Ovary (tissue), 9 donors: ENCODE data around the gene MAMDC4. TPM values are rescaled to one million over a fixed set of nuclear protein-coding genes. Genes with fewer than 3 reads are reported as not detected.

Source experiments
- DNase-seq, 5 donors: peaks; one replicate each; pipeline ENCODE4 v3.0.0-alpha.2; 2019 to 2020
- H3K27ac ChIP-seq, 2 donors: fragments of 200-600 bp; one replicate each; pipeline versions ENCODE4 v1.5.1 to v1.8.0; 2019 to 2022
- H3K27me3 ChIP-seq: fragments of 200-600 bp; one replicate; pipeline ENCODE4 v1.8.0; 2022
- H3K36me3 ChIP-seq: fragments of 200-600 bp; sonication (generic); one replicate; pipeline ENCODE4 v1.5.1; 2019
- H3K4me1 ChIP-seq: one replicate; pipeline ENCODE4 v1.8.1; 2013; ENCODE audit warnings: mild to moderate bottlenecking, moderate library complexity; ENCODE audit not compliant: insufficient read depth
- H3K4me3 ChIP-seq: fragments of 200-600 bp; sonication (generic); one replicate; pipeline ENCODE4 v1.5.1; 2017
- H3K9me3 ChIP-seq, 2 donors: fragments of 200-600 bp in 1 of 2; sonication (generic) in 1 of 2; one replicate each; pipeline versions ENCODE4 v1.5.1 to v1.8.1; 2013 to 2019; ENCODE audit warnings: mild to moderate bottlenecking in 1 of 2, moderate library complexity in 1 of 2
- EP300 ChIP-seq: sonication (generic); formaldehyde crosslinking; IDR thresholded peaks from one replicate; pipeline ENCODE4 v1.6.1; 2017; ENCODE audit warnings: antibody characterized with exemption
- POLR2A ChIP-seq: fragments of 450-650 bp; IDR thresholded peaks from one replicate; pipeline ENCODE4 v1.6.1; 2017; ENCODE audit warnings: antibody characterized with exemption, mild to moderate bottlenecking, moderate library complexity
- WGBS, 3 donors: extraction: QIAGEN DNeasy Blood & Tissue Kit in 1 of 3; methylation state at CpG; one replicate each; pipeline versions ENCODE4 v1.1.5 to v1.1.7; 2013 to 2017; 5-methylcytosine and 5-hydroxymethylcytosine counted together
- intact Hi-C, 4 donors: fragments of 100-400 bp; cut with DNase I; formaldehyde crosslinking; loops; one replicate each; pipeline versions ENCODE4 v1.11.0 to v1.15.1; 2022 to 2023
- polyA plus RNA-seq, 2 donors: library from polyadenylated mRNA; stranded (reverse); fragments of 200-250 nt in 1 of 2; fragments of 350-450 nt in 1 of 2; fragmentation: Illumina TruSeq in 1 of 2; extraction: RNeasy Lipid Tissue Mini Kit (QIAGEN cat#74804) in 1 of 2; gene quantifications; one replicate each; pipeline ENCODE4 v1.2.3, GENCODE V29; 2013 to 2014
- total RNA-seq, 7 donors: library from RNA; depleted of rRNA in 2 of 7; stranded (reverse); fragments of >200 nt in 2 of 7; fragmentation: NEBNext Ultra II Directional in 3 of 7; extraction: Animal tissue kit (Norgen Biotek cat#: 25700) in 3 of 7; gene quantifications; one replicate each; pipeline versions ENCODE4 v1.1.0 to v1.2.4, GENCODE V29; 2016 to 2023
- TF ChIP-seq, protein P1 (sequence below), 3 donors: fragments of 450-650 bp in 2 of 3; fragments of 200-600 bp in 1 of 3; IDR thresholded peaks; one replicate each; pipeline versions ENCODE4 v1.5.1 to v1.8.0; 2016 to 2022; ENCODE audit warnings: antibody characterized with exemption in 3 of 3, mild to moderate bottlenecking in 1 of 3
- donor health status: DM: no; HTN: no; CAD: no; lungs with moderate emphysema.
- donor health status: DM: no; HTN: no; CAD: no.
- donor health status: Bipolar disorder and iron deficiency.
- donor health status: DM: yes; HTN: yes; CAD: no.
- donor health status: DM: no; HTN: no; CAD: no.
- donor health status: DM: yes; HTN: yes; CAD: no.

MAMDC4 gene
- total and polyA plus RNA-seq, 9 donors = 0.15 to 31.4 (median 2.5) TPM

DNA sequence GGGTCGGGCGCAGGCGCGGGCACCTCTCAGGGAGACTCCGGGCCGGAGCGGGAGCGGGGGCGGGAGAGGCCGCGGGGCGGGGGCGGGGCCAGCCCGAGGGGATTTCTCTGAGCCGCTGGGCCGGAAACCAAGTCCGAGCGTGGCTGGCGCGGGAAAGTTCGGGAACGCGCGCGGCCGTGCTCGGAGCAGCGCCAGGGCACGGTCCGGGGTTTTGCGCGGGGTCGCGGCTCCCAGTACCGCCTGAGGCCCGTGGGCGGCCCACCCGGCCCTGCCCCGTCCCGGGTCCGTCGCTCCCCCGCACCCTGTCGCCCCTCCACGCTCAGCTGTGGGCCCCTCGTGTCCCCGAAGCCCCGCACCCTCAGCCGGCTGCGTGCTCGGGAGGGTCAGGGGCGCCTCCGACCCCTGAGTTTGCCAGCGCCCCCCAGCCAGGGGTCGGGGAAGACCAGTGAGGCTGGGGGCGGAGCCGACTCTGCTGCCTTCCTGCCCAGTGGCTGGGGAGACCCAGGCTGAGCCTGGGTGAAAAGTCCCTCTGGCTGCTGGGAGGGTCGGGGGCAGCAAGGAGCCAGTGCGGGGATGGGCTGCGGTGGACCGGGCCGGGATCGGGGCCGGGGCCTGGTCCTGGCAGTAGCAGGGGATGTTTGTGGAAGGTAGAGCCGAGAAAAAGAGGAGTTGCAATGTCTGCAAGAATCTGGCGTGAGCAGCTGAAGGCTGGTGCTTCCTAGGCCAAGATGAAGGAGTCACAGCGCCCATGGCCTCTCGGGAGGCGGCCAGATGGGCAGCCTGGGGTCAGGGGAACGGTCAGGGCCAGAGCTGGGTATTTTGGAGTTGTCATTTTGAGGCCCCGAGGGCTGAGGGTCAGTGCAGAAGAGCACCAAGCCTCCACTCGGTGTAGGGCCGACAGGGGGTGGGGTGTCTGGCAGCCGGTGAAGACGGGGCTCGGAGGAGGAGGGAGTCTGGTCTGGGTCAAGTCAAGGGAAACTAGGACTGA, 34.8 kb downstream of the MAMDC4 start:
- TF ChIP-seq POLR2A (no peak), EP300 (no peak)
- TF ChIP-seq, protein P1, sequence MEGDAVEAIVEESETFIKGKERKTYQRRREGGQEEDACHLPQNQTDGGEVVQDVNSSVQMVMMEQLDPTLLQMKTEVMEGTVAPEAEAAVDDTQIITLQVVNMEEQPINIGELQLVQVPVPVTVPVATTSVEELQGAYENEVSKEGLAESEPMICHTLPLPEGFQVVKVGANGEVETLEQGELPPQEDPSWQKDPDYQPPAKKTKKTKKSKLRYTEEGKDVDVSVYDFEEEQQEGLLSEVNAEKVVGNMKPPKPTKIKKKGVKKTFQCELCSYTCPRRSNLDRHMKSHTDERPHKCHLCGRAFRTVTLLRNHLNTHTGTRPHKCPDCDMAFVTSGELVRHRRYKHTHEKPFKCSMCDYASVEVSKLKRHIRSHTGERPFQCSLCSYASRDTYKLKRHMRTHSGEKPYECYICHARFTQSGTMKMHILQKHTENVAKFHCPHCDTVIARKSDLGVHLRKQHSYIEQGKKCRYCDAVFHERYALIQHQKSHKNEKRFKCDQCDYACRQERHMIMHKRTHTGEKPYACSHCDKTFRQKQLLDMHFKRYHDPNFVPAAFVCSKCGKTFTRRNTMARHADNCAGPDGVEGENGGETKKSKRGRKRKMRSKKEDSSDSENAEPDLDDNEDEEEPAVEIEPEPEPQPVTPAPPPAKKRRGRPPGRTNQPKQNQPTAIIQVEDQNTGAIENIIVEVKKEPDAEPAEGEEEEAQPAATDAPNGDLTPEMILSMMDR (IDR thresholded peaks at IDR 0.05) = no peak
- Histone ChIP-seq H3K27me3 (no peaks in the 10 kb centered on the region), H3K36me3 (no peaks in the 10 kb centered on the region), H3K4me1 (peaks cover 5% of the 10 kb centered on the region), H3K9me3 (no peaks in the 10 kb centered on the region), H3K27ac (peak overlapping the region; percentile 37 to 60), H3K4me3 (peak overlapping the region; percentile 85)
- no peak for DNase-seq
- intact Hi-C loops = loop anchor here in 1 of 4 donors (5.0 kb wide), 1 partner anchor 55 kb away; the partner anchor contains the start of gene FBXW5
- 1 to 2% (median 2%) methylated on average over 39 to 76 of the region's 76 CpGs for WGBS, 3 donors

DNA sequence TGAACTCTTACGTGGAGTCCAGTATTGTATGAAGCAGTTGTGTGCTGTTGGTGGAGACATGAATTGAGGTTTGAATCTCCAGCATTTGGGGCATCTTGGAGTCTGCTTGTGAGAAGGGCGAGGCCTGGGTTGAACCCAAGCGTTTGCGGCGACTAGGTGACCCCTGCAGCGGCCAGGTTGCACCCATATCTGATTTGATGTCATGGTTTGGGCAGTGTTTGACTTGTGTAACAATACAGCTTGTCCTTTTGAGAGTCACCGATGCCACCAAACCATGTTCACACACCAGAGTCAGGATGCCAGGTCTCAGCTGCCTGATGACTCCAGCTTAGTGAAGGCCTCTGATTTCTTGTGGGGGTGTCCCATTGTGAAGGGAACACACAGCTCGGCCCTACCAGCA, 36.3 kb downstream of the MAMDC4 start:
- DNase-seq = no peak
- H3K27ac ChIP-seq = no peak overlapping the region
- WGBS, 3 donors = 81 to 93% (median 81%) methylated on average over 8 of the region's 8 CpGs
- no peaks in the 10 kb centered on the region for H3K36me3 ChIP-seq
- H3K4me1 ChIP-seq = peaks cover 5% of the 10 kb centered on the region
- no peaks in the 10 kb centered on the region for H3K9me3 ChIP-seq
- no peaks in the 10 kb centered on the region for H3K27me3 ChIP-seq
- TF ChIP-seq EP300 (no peak), POLR2A (no peak)
- intact Hi-C loops = loop anchor here in 1 of 4 donors (5.0 kb wide), 1 partner anchor 54 kb away; the partner anchor contains the start of gene FBXW5
- H3K4me3 ChIP-seq = no peak overlapping the region

DNA sequence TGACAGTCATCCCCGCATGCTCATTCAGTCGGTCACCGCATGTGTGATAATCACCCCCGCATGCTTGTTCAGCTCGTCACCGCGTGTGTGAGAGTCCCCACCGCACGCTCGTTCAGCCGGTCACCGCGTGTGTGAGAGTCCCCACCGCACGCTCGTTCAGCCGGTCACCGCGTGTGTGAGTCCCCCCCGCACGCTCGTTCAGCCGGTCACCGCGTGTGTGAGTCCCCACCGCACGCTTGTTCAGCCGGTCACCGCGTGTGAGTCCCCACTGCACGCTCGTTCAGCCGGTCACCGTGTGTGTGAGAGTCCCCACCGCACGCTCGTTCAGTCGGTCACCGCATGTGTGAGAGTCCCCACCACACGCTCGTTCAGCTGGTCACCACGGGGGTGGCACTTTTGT, 37.7 kb downstream of the MAMDC4 start:
- 92 to 93% (median 93%) methylated on average over 42 of the region's 42 CpGs for WGBS, 3 donors
- peaks cover 5% of the 10 kb centered on the region for H3K4me1 ChIP-seq
- no peak for DNase-seq
- H3K27ac ChIP-seq = no peak overlapping the region
- no peaks in the 10 kb centered on the region for H3K9me3 ChIP-seq
- no peaks in the 10 kb centered on the region for H3K27me3 ChIP-seq
- intact Hi-C loops = loop anchor here in 1 of 4 donors (5.0 kb wide), 1 partner anchor 52 kb away; the partner anchor contains the start of gene FBXW5
- no peaks in the 10 kb centered on the region for H3K36me3 ChIP-seq
- TF ChIP-seq, protein P1 (IDR thresholded peaks at IDR 0.05) = no peak
- H3K4me3 ChIP-seq = no peak overlapping the region

DNA sequence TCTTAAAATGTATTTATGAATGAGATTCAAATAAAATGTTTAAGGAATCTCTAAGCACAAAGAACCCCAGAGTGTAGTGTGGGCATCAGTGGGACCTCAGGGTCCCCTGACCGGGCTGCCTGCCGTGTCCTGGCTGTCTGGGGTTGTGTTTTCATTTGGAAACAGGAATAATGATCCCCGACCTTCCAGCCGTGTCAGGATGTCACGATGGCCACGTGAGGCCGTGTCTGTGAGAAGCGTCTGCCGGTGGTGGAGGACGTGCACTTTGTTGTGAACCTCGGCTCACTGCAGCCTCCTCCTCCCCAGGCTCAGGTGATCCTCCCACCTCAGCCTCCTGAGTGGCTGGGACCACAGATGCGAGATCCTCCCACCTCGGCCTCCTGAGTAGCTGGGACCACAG, 38.5 kb downstream of the MAMDC4 start:
- H3K27me3 ChIP-seq = no peaks in the 10 kb centered on the region
- 80 to 81% (median 80%) methylated on average over 13 of the region's 13 CpGs for WGBS, 3 donors
- no peaks in the 10 kb centered on the region for H3K9me3 ChIP-seq
- TF ChIP-seq POLR2A (no peak), EP300 (no peak)
- no peak overlapping the region for H3K27ac ChIP-seq
- no peak overlapping the region for H3K4me3 ChIP-seq
- peaks cover 5% of the 10 kb centered on the region for H3K4me1 ChIP-seq
- intact Hi-C loops = no loop called here
- DNase-seq = no peak
- no peaks in the 10 kb centered on the region for H3K36me3 ChIP-seq

DNA sequence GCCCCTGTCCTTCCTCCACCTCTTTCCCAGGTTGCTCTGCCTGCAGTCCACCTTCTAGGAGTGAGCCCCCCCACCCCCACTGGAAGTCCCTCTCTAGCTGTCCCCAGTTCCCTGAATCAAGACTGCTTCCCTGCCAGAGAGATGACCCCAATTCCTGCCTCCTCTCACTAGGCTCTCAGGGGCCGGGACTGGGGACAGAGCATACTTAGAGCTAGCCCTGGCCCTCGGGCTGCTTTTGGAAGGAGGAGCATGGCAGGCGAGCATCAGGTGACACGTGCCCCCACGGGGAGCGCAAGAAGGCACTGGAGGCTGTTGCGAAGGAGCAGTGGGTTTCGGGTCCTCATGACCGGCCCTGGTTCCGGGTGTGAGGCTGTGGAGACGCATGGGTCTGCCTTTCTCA, 43.9 kb downstream of the MAMDC4 start:
- no peaks in the 10 kb centered on the region for H3K36me3 ChIP-seq
- H3K27me3 ChIP-seq = no peaks in the 10 kb centered on the region
- no peak overlapping the region for H3K27ac ChIP-seq
- no peaks in the 10 kb centered on the region for H3K9me3 ChIP-seq
- TF ChIP-seq, protein P1 (IDR thresholded peaks at IDR 0.05) = no peak
- TF ChIP-seq EP300 = no peak
- no peak for TF ChIP-seq POLR2A
- DNase-seq = no peak
- intact Hi-C loops = loop anchor here in 1 of 4 donors (5.0 kb wide), 1 partner anchor 36 kb away; no protein-coding TSS in a partner anchor
- H3K4me1 ChIP-seq = no peaks in the 10 kb centered on the region
- H3K4me3 ChIP-seq = no peak overlapping the region
- 82 to 87% (median 83%) methylated on average over 11 of the region's 11 CpGs for WGBS, 3 donors
